ENCODE data around the gene EDAR.

Gene EDAR

DNA sequence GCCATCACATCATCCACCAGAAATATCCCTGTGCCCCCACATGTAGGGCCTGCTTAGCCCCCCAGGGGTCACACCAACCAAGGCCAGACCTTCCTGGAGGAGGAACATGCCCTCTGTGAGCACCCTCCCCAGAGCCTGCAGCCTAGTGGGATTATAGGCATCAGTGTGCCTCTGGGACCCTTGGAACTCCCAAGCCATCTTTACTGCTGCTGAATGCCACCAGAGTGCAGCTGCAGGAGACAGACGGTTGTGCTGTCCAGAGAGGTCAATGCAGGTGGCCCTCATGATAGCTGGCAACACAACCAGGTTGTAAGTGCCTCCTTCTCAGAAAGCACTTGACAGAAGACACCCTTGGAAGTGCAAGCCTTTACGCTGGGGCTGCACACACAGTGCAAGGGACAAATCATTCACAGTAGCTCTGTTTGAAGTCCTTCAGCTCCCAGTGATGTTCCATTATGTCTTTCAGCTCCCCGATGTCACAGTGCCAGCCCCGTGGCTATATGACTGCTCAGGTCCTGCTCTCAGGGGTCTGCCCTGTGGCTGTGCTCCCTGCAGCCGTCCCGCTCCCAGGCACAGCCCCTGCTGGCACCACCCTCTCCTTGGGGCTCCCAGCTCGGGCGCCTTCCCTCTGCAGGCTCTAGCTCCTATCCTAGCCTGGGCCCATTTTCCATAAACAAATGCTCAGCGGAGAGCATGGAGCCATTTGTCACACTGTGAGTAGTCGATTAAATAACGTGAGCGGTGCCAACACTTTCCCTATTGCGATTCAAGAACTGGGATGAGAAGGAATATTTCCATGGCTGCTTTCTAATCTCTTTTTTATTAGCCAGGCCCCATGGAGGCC, 65.1 kb downstream of the EDAR start:
- peaks cover 7% of the 10 kb centered on the region for H3K27me3 Mint-ChIP-seq
- no peak overlapping the region for H3K4me3 Mint-ChIP-seq
- H3K36me3 Mint-ChIP-seq = no peaks in the 10 kb centered on the region
- H3K9me3 Mint-ChIP-seq = no peaks in the 10 kb centered on the region
- H3K4me1 Mint-ChIP-seq = no peaks in the 10 kb centered on the region
- DNase-seq (ENCODE audit: low spot score in 2 of 2) (no peak), ATAC-seq (ENCODE audit: low read depth) (no peak)
- no peak overlapping the region for H3K27ac Mint-ChIP-seq

DNA sequence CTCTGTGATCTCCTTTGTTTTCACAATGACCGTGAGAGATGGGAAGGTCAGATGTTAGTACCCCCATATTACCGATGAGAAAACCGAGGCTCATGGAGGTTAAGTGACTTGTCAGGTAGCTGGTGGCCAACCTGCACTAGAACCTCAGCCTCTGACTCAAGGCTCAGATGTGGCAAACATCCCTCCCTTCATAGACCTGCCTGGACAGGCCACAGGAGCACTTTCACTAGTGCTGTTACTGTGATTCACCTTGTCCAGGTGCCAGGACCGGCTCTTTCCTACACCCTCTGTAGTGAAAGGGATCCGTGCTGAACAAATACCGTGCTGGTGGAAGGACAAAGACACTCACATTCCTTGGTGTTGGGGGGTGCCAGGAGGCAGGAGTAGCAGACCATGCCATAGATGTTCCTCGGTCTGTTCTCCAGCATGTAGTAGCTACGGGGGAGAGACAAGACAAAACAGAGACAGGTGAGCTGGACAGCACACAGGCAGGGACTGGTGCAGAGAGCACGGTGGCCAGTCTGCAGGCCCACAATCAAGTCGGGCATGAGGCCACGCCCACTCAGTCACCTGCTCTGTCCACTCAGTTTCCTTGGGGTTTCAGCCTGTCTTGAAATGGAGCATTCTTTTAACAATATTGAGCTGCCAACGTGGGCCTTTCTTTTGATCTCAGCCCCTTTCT, 65.9 kb downstream of the EDAR start:
- ATAC-seq (ENCODE audit: low read depth) (no peak), DNase-seq (ENCODE audit: low spot score in 2 of 2) (no peak)
- no peaks in the 10 kb centered on the region for H3K36me3 Mint-ChIP-seq
- H3K27ac Mint-ChIP-seq = no peak overlapping the region
- peaks cover 4% of the 10 kb centered on the region for H3K27me3 Mint-ChIP-seq
- H3K4me1 Mint-ChIP-seq = no peaks in the 10 kb centered on the region
- no peaks in the 10 kb centered on the region for H3K9me3 Mint-ChIP-seq
- no peak overlapping the region for H3K4me3 Mint-ChIP-seq

DNA sequence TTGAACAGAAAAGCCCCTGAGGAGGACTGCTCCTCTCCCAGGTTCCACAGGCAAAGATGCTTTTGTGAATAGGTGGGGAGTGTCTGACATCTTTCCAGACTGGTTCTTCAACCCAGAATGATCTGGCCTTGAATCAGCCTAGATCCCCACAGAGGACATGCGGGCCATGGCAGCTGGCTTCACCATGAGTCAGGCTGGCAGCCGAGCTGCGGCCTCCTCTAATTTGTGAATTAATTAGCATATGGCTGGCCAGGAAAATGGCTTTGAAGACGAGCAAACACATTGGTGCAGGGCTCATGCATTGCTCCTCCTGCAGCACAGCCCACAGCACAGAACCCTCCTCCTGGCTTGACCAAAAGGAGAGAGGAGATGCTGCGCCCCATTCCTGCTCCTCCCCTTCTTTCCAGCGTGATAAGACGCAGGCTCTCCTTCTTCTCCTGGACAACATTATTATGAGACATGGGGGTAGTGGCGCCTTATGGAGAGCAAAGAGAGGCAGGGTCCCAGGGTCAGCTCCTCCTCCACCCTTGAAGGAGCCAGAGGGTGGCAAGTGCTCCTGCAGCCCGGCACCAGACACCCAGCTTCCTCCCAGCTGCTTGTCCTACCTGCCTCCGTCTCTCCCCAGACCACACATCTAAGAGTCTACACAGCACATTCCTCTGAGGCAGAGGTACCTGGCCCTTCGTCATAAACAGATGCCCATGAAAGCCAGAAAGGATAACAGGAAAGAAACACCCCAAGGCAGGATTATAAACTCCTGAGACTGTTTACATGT, 66.7 kb downstream of the EDAR start:
- no peaks in the 10 kb centered on the region for H3K36me3 Mint-ChIP-seq
- no peak overlapping the region for H3K27ac Mint-ChIP-seq
- peaks cover 3% of the 10 kb centered on the region for H3K27me3 Mint-ChIP-seq
- no peak overlapping the region for H3K4me3 Mint-ChIP-seq
- DNase-seq (ENCODE audit: low spot score in 2 of 2) = no peak
- H3K9me3 Mint-ChIP-seq = no peaks in the 10 kb centered on the region
- ATAC-seq (ENCODE audit: low read depth) = no peak
- no peaks in the 10 kb centered on the region for H3K4me1 Mint-ChIP-seq

GRCh38 chr2:108921096-108922030, 67.7 kb downstream of the EDAR start:
- ATAC-seq (ENCODE audit: low read depth) (no peak), DNase-seq (ENCODE audit: low spot score in 2 of 2) (no peak)
- Mint-ChIP-seq H3K9me3 (no peaks in the 10 kb centered on the region), H3K4me1 (no peaks in the 10 kb centered on the region), H3K27me3 (peaks cover 3% of the 10 kb centered on the region), H3K4me3 (no peak overlapping the region), H3K27ac (no peak overlapping the region), H3K36me3 (no peaks in the 10 kb centered on the region)

DNA sequence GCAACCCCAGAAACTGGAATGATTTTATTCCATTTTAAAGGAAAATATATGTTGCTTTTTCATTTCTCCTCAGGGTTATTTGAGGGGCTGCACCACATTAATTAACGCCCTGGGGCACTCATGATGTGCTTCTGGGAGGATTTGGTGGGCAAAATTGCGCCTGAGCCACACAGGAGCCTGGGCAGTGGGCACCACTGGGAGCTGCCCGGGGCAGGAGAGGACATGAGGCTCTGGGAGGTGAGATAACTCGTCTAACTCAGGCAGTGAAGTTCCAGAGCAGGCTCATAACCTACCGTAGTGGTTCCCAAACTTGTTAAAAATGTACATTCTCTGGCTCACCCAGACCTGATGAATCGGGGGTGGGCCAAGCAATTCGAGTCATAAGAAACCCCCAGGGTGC, 68.3 kb downstream of the EDAR start:
- ATAC-seq (ENCODE audit: low read depth) (no peak), DNase-seq (ENCODE audit: low spot score in 2 of 2) (no peak)
- H3K27ac Mint-ChIP-seq = no peak overlapping the region
- no peaks in the 10 kb centered on the region for H3K36me3 Mint-ChIP-seq
- H3K4me1 Mint-ChIP-seq = no peaks in the 10 kb centered on the region
- H3K9me3 Mint-ChIP-seq = no peaks in the 10 kb centered on the region
- no peak overlapping the region for H3K4me3 Mint-ChIP-seq
- H3K27me3 Mint-ChIP-seq = peaks cover 3% of the 10 kb centered on the region

- ATAC-seq (ENCODE audit: low read depth) (no peak), DNase-seq (ENCODE audit: low spot score in 2 of 2) (no peak)
- Mint-ChIP-seq H3K4me3 (no peak overlapping the region), H3K4me1 (no peaks in the 10 kb centered on the region), H3K27ac (no peak overlapping the region), H3K9me3 (no peaks in the 10 kb centered on the region), H3K36me3 (no peaks in the 10 kb centered on the region), H3K27me3 (peaks cover 3% of the 10 kb centered on the region)
These were observed 69.2 kb downstream of the EDAR start for GRCh38 chr2:108919571-108920373.

DNA sequence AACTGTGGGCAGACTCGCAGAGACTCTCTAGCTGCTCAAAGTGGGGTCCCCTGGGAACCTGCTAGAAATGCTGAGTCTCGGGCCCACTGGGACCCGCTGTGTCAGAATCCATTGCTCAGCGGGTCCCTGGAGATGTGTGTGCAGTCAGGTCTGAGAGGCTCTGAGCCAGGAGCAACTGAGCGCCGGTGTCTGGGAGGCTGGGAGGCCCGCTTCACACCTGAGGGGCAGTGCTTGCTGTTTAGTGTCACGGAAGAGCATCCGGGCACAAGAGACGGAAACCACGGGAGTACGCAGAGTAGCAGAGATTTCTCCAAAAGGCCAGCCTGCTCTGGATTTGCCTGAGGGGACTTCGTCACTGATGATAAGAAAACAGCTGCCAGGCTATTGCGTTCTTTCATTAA, 70.1 kb downstream of the EDAR start:
- no peaks in the 10 kb centered on the region for H3K4me1 Mint-ChIP-seq
- no peak for ATAC-seq (ENCODE audit: low read depth)
- no peak overlapping the region for H3K27ac Mint-ChIP-seq
- no peak for DNase-seq (ENCODE audit: low spot score in 2 of 2)
- peaks cover 3% of the 10 kb centered on the region for H3K27me3 Mint-ChIP-seq
- H3K4me3 Mint-ChIP-seq = no peak overlapping the region
- no peaks in the 10 kb centered on the region for H3K36me3 Mint-ChIP-seq
- no peaks in the 10 kb centered on the region for H3K9me3 Mint-ChIP-seq

- Mint-ChIP-seq H3K27ac (no peak overlapping the region), H3K36me3 (no peaks in the 10 kb centered on the region), H3K27me3 (peaks cover 3% of the 10 kb centered on the region), H3K9me3 (no peaks in the 10 kb centered on the region), H3K4me3 (no peak overlapping the region), H3K4me1 (no peaks in the 10 kb centered on the region)
- DNase-seq (ENCODE audit: low spot score in 2 of 2) (no peak), ATAC-seq (ENCODE audit: low read depth) (no peak)
These were observed 70.7 kb downstream of the EDAR start for GRCh38 chr2:108918156-108918874.

DNA sequence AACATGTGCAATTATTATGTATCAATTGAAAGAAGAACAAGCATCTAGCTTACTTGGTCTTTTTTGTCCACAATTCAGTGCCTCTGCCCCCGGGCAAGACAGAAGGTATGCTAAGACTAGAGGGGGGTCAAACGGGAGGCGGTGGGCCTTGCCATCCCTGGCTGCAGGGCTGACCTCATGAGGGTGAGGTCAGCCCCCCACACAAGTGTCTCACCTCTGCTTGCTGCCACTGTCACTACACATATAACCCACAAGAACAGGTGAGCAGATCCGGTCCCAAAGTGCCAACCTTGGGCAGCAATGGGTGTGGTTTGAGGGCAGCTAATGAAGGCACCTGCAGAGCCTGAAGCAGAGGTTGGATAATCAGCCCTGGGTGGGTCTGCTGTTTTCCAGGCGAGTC, 71.5 kb downstream of the EDAR start:
- H3K36me3 Mint-ChIP-seq = no peaks in the 10 kb centered on the region
- ATAC-seq (ENCODE audit: low read depth) = no peak
- no peaks in the 10 kb centered on the region for H3K4me1 Mint-ChIP-seq
- H3K9me3 Mint-ChIP-seq = no peaks in the 10 kb centered on the region
- H3K27ac Mint-ChIP-seq = no peak overlapping the region
- H3K27me3 Mint-ChIP-seq = peaks cover 3% of the 10 kb centered on the region
- no peak for DNase-seq (ENCODE audit: low spot score in 2 of 2)
- H3K4me3 Mint-ChIP-seq = no peak overlapping the region

GRCh38 chr2:108916796-108917421, 72.1 kb downstream of the EDAR start:
- Mint-ChIP-seq H3K9me3 (no peaks in the 10 kb centered on the region), H3K27ac (no peak overlapping the region), H3K36me3 (no peaks in the 10 kb centered on the region), H3K27me3 (peaks cover 6% of the 10 kb centered on the region), H3K4me1 (no peaks in the 10 kb centered on the region), H3K4me3 (no peak overlapping the region)
- ATAC-seq (ENCODE audit: low read depth) (no peak), DNase-seq (ENCODE audit: low spot score in 2 of 2) (no peak)

GRCh38 chr2:108916122-108916795, 72.8 kb downstream of the EDAR start:
- DNase-seq (ENCODE audit: low spot score in 2 of 2) (no peak), ATAC-seq (ENCODE audit: low read depth) (no peak)
- H3K4me3 Mint-ChIP-seq = no peak overlapping the region
- H3K9me3 Mint-ChIP-seq = no peaks in the 10 kb centered on the region
- no peaks in the 10 kb centered on the region for H3K4me1 Mint-ChIP-seq
- peaks cover 8% of the 10 kb centered on the region for H3K27me3 Mint-ChIP-seq
- no peak overlapping the region for H3K27ac Mint-ChIP-seq
- no peaks in the 10 kb centered on the region for H3K36me3 Mint-ChIP-seq

GRCh38 chr2:108912629-108912902, 76.5 kb downstream of the EDAR start:
- no peaks in the 10 kb centered on the region for H3K9me3 Mint-ChIP-seq
- no peaks in the 10 kb centered on the region for H3K4me1 Mint-ChIP-seq
- DNase-seq (ENCODE audit: low spot score in 2 of 2) (no peak), ATAC-seq (ENCODE audit: low read depth) (no peak)
- no peak overlapping the region for H3K4me3 Mint-ChIP-seq
- H3K27me3 Mint-ChIP-seq = peaks cover 6% of the 10 kb centered on the region
- no peaks in the 10 kb centered on the region for H3K36me3 Mint-ChIP-seq
- H3K27ac Mint-ChIP-seq = no peak overlapping the region
